GM21576 (cell line): ENCODE data around the gene DLG1.

ENCODE experiments used
- ATAC-seq: cut with Tn5 transposase; IDR thresholded peaks from one replicate; pipeline ENCODE4 v1.9.1; 2021; ENCODE audit warnings: mild to moderate bottlenecking, moderate library complexity; ENCODE audit not compliant: unreplicated experiment

DLG1 gene

GRCh38 chr3:197183582-197183981 lies 114.8 kb downstream of the DLG1 start:
- ATAC-seq, result no peak

GRCh38 chr3:197181741-197182140 lies 116.7 kb downstream of the DLG1 start:
- no peak for ATAC-seq

GRCh38 chr3:197178998-197179397 lies 119.4 kb downstream of the DLG1 start:
- ATAC-seq, result no peak

DNA sequence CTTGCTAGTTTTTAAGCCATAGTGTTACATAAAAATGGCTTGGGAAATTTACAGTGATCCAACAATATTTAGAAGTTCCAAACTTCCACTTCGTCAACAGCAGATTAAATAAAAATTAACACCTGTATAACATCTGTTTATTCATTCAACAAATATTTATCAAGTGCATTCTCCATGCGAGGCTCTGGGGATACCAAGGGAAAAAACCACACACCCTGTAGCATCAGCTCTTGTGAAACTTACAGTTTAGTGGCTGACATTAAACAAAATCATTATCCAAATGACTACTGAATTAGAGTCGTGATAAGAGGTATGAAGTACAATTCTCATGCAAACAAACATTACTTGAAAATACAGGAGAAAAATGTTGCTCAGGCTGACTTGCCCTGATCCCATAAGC lies 122.9 kb downstream of the DLG1 start:
- ATAC-seq, result no peak

DNA sequence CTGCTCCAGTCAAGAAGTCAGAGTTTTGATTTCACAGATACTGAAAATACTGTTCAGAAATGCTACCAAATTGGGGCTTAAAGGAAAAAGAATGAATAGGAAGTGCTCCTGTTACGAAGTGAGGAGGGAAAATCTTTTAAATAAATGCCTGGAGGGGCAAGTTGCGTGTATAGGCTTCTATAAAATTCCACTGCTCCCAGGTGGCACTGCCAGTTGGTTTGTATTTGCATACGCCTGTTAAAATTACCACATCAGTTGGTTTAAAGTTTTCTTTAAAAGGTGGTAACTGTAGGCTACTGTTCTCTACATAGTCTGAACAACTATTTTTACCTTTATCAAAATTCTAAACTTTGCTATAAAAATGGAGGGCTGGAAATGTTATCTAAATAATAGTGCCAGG lies 123.5 kb downstream of the DLG1 start:
- no peak for ATAC-seq

DNA sequence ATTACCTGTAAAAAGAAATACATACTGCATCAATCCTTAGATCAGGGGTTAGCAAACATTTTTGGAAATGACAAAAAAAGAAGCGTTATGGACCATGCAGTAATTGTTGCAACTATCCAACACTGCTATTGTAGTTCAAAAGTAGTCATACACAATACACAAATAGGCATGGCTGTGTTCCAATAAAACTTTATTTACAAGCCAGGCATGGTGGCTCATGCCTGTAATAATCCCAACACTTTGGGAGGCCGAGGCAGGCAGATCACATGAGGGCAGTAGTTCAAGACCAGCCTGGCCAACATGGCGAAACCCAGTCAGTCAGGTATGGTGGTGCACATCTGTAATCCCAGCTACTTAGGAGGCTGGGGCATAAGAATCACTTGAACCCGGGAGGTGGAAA lies 124.8 kb downstream of the DLG1 start:
- no peak for ATAC-seq

DNA sequence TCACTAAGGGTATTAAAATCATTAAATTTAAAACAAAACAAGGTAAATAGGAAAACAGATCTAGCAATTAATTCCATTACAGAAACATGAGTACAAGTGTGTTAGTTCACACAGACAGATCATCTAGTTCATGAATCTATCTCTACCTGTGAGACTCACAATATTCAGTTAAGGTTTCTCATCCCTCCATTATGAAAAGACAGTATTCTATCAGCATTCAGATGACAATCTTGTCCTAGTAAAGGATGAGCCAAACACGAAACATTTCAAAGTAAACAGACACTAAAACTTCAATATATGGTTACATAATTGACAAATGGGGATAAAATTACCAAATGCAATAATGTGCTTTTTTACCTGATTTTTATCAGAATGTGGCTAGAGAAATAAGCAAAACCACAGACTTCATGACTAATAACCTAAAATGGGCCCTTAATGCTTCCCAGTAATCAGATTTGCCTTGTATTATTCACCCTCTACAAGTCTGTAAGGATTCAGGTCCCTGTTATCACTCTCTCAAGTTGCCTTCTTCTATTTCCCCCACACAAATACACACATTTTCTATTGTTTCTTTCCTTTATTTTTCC lies 126.8 kb downstream of the DLG1 start:
- no peak for ATAC-seq

DNA sequence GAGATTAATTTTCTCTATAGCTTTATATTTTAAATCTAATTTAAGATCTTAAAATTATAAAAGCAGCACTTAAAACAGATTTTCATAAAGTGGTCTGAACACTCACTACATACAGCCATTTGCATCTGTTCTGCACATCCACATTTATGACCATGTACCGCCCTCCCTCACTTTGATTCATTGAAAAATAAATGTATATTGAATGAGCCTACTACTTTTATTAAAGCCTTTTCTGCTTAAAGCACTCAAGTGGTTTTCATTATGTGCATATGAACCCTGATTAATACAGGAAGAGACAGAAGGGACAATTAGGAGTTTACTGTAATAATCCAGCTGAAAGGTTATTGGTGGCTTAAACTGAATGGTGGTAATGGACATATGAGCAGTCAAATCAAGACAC lies 129.4 kb downstream of the DLG1 start:
- ATAC-seq, result no peak

- ATAC-seq, result no peak
These were observed 129.8 kb downstream of the DLG1 start for GRCh38 chr3:197168606-197169005.

GRCh38 chr3:197168063-197168462 lies 130.3 kb downstream of the DLG1 start:
- no peak for ATAC-seq

DNA sequence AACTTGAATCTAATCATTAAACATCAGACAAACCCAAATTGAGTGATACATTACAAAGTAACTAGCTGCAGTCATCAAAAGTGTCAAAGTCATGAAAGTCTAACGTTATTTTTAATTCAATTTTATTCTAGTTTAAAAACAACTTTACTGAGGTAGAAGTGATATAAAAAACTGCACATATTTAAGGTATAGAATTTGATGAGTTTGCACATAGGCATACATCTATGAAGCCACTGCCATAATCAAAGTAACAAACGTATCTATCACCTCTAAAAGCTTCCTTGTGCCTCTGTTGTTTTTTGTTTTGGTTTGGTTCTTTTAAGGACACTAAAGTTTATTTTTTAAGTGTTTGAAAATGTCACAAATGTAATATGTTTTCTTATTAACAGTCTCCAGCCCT lies 130.9 kb downstream of the DLG1 start:
- no peak for ATAC-seq

- ATAC-seq, result no peak
These were observed 132.5 kb downstream of the DLG1 start for GRCh38 chr3:197165890-197166289.

DNA sequence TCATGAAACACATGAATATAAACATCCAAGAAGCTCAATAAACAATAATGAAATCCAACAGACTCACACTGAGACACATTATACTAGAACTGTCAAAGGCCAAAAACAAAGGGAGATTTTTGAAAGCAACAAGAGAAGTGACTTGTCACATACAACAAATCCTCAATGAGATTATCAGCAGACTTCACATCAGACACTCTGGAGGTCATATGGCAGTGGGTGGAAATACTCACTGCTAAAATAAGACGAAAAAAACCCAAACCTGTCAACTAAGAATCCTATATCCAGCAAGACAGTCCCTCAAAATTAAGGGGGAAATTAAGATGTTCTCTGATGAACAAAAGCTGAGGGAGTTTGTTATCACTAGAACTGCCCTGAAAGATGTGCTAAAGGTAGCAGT lies 143.4 kb downstream of the DLG1 start:
- ATAC-seq, result no peak

DNA sequence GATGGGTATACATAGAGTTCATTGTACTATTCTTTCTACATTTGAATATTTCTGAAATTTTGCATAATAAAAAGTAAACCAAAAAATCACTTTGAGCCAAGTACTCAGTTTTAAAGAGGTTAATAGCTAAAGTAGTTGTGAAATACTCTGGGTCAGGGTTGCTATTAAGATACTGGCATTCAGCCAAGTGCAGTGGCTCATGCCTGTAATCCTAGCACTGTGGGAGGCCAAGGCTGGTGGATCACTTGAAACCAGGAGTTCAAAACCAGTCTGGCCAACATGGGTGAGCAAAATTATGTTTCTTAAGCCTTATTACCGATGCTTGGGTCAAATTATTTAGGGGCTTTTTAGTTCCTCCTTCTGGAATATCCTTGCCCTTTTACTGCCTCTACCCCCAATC lies 146.8 kb downstream of the DLG1 start:
- ATAC-seq, result no peak

- ATAC-seq, result no peak
These were observed 148.9 kb downstream of the DLG1 start for GRCh38 chr3:197149528-197149927.

- ATAC-seq, result no peak
These were observed 154.2 kb downstream of the DLG1 start for GRCh38 chr3:197144188-197144587.

GRCh38 chr3:197139586-197139985 lies 158.8 kb downstream of the DLG1 start:
- ATAC-seq, result no peak

- no peak for ATAC-seq
These were observed 160.7 kb downstream of the DLG1 start for GRCh38 chr3:197137751-197138150.

- ATAC-seq, result no peak
These were observed 161.7 kb downstream of the DLG1 start for GRCh38 chr3:197136744-197137143.

DNA sequence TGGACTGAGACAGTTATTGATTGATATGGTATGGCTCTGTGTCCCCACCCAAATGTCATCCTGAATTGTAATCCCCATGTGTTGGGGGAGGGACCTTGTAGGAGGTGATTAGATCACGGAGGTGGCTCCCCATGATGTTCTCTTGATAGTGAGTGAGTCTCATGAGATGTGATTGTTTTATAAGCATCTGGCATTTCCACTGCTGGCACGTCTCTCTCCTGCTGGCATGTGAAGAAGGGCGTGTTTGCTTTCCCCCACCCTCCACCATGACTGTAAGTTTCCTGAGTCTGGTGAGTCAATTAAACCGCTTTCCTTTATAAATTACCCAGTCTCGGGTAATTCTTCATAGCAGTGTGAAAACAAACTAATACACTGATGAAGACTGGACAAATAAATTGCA lies 163.2 kb downstream of the DLG1 start:
- no peak for ATAC-seq

GRCh38 chr3:197132916-197133530 lies 165.4 kb downstream of the DLG1 start:
- ATAC-seq, result no peak

- no peak for ATAC-seq
These were observed 172.8 kb downstream of the DLG1 start for GRCh38 chr3:197125636-197126035.

DNA sequence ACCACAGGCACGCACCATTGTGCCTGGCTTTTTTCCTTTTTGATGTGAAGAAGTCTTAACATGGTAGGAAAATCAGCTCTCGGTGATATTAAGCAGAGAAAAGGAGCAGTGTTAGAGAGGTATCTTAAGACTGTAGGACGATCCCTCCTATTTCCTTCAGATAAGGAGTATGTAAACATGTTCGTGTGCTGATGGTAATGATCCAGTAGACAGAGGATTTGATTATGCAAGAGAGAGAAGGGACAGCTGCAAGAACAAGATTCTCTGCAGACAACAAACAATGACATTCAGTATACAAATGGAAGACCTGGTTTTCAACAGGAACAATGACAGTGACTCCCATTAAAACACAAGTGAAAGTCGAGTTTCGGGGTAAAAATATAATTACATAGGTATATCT lies 173.7 kb downstream of the DLG1 start:
- ATAC-seq, result no peak
